SJSA1 (cell line): ENCODE data around the gene CDKAL1. TPM values are rescaled to one million over a fixed set of nuclear protein-coding genes. Genes with fewer than 3 reads are reported as not detected.

Experiments
- DNase-seq, 2 experiments: peaks; one replicate each; pipeline ENCODE4 v3.0.0-alpha.2; 2015 to 2020; ENCODE audit warnings: low spot score in 2 of 2, low read depth in 1 of 2
- H3K27ac ChIP-seq: fragments of 250-450 bp; sonication (Bioruptor Pico); 2 replicates; pipeline ENCODE4 v1.5.1; 2020; ENCODE audit warnings: mild to moderate bottlenecking, moderate library complexity
- H3K27me3 ChIP-seq: fragments of 250-450 bp; sonication (Bioruptor Pico); replicated peaks from 2 replicates; pipeline ENCODE4 v1.5.1; 2020; ENCODE audit warnings: mild to moderate bottlenecking, moderate library complexity
- H3K36me3 ChIP-seq: fragments of 250-450 bp; sonication (Bioruptor Pico); 2 replicates; pipeline ENCODE4 v1.5.1; 2020; ENCODE audit warnings: mild to moderate bottlenecking
- H3K4me1 ChIP-seq: fragments of 250-450 bp; sonication (Bioruptor Pico); replicated peaks from 2 replicates; pipeline ENCODE4 v1.6.1; 2021; ENCODE audit warnings: mild to moderate bottlenecking
- H3K4me3 ChIP-seq: fragments of 250-450 bp; sonication (Bioruptor Pico); 2 replicates; pipeline ENCODE4 v1.5.1; 2020; ENCODE audit warnings: mild to moderate bottlenecking
- H3K9me3 ChIP-seq: fragments of 250-450 bp; sonication (Bioruptor Pico); replicated peaks from 2 replicates; pipeline ENCODE4 v1.5.1; 2020; ENCODE audit warnings: mild to moderate bottlenecking
- total RNA-seq: library from RNA; depleted of rRNA; stranded (reverse); fragments of >200 nt; shearing (Covaris generic); gene quantifications from 2 replicates; pipeline ENCODE4 v1.2.3, GENCODE V29; 2014

The CDKAL1 gene
- total RNA-seq, 1 experiment from 2014 or later: 25.7 TPM

DNA sequence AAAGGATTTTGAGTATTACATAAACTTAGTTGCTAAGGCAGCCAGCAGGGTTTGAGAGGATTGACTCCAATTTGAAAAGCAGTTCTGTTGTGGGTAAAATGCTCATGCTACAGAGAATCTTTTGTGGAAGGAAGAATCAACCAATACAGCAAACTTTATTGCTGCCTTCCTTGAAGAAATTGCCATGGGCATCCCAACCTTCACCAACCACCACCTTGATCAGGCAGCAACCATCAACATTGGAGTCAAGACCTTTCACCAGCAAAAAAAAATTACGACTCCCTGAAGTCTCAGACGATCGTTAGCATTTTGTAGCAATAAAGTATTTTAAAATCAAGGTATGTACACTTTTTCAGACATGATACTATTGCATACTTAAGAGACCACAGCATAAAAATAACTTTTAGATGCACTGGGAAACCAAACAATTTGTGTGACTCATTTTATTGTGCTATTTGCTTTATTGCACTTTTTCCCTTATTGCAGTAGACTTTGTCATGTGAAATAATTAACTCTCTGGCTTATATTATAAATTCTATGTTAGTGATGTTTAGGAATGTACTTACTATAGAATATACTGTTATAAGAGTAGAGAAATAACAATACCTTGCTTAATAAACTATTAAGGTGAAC lies 390.8 kb downstream of the CDKAL1 start:
- Histone ChIP-seq H3K27ac (peak overlapping the region; percentile 47), H3K36me3 (no peaks in the 10 kb centered on the region), H3K4me1 (peaks cover 17% of the 10 kb centered on the region), H3K27me3 (no peaks in the 10 kb centered on the region), H3K4me3 (no peak overlapping the region), H3K9me3 (no peaks in the 10 kb centered on the region)
- DNase-seq: peak in 1 of 2 experiments; percentile 64

DNA sequence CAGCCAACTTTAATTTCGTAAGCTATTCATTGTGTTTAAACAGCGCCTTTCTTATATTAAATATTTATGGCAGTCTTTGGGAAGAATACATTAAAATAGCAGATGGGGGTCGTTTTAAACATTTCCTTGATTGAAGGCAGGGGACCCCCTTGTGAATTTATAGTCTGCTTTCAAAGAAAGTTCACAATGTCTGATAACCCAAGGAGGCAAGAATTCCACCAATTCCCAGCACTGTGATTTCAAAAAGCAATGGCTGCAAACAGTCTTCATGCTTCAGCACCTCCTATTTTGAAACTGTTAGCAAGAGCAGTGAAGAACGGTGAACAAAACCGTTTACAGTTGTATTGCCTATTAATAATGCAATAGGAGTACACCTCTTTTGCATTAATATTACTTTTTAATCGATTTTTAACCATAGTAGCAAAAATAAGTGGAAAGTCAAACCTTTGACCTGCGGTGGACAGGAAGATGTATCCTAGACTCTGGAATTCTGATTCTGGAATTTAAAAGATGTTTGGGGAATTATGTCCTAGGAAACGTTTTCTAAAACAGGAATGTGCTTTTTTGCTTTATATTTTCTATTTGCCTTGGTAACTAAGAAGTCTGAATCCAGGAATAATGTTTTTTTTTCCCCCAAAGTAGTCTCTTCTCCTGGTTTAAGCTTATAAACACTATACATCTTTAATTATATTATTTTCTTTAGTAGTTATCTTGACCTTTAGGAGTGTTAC lies 393.0 kb downstream of the CDKAL1 start:
- H3K36me3 ChIP-seq: no peaks in the 10 kb centered on the region
- no peak overlapping the region for H3K4me3 ChIP-seq
- no peaks in the 10 kb centered on the region for H3K27me3 ChIP-seq
- no peak for DNase-seq
- peaks cover 19% of the 10 kb centered on the region for H3K4me1 ChIP-seq
- no peak overlapping the region for H3K27ac ChIP-seq
- no peaks in the 10 kb centered on the region for H3K9me3 ChIP-seq

DNA sequence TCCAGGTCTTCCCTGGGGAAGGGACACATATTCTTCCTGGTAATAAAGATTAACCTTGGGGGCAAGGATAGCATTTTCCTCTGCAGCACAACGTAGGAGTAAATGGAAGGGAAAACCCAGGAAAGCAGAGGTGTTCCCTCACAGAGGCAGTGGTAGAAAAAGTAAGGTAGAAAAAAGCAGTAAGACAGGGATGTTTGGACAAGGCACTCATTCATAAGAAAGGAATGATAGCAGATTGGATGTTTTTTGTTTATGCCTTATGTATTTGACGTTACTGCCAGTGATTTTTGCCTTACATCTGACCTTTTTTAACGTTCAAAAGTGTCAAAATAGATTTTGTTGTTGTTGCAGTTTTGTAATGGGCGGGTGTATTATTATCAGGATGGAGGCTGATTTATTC lies 395.0 kb downstream of the CDKAL1 start:
- no peak for DNase-seq
- no peak overlapping the region for H3K4me3 ChIP-seq
- peaks cover 30% of the 10 kb centered on the region for H3K4me1 ChIP-seq
- H3K27me3 ChIP-seq: no peaks in the 10 kb centered on the region
- H3K9me3 ChIP-seq: no peaks in the 10 kb centered on the region; the same call in 1 of the 2 replicates
- no peak overlapping the region for H3K27ac ChIP-seq
- H3K36me3 ChIP-seq: no peaks in the 10 kb centered on the region

DNA sequence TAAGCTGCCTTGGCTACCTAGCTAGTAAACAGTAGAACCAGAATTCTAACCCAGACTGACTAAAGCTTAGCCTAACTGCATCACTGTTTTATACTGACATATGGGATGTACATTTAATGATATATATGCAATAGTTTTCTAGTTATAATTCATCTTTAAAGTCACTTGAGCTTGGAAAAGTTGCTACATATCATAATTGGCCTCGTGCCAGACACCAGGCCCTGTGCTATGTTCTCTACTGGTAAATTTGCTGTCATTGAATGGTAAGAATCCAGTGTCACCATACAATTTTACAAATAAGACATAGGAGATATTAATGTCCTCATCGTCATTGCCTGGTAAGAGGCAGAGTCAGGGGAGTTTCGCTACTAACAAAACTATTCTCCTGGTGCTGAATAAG lies 396.8 kb downstream of the CDKAL1 start:
- H3K36me3 ChIP-seq: no peaks in the 10 kb centered on the region
- no peaks in the 10 kb centered on the region; the same call in 1 of the 2 replicates for H3K9me3 ChIP-seq
- H3K27ac ChIP-seq: no peak overlapping the region
- H3K4me3 ChIP-seq: no peak overlapping the region
- DNase-seq: no peak
- H3K4me1 ChIP-seq: peaks cover 18% of the 10 kb centered on the region
- H3K27me3 ChIP-seq: no peaks in the 10 kb centered on the region

DNA sequence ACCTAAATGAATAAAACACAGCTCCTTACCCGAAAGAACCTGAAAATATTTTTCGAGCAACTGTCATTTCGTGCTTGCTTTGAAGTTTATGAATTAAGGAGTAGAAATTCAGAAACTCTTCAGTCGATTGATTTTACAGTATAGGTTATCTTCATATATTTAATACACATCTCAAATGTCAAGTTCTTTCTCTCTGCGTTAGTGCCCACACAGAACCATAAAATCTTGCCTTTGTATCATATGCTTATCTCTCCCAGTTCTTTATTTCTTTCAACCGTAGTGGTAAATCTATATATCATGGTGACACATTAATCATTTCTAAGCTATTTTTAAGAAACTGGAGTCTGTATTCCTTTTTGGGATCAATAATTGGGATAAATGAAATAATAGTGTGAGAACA lies 397.5 kb downstream of the CDKAL1 start:
- Histone ChIP-seq H3K4me1 (peaks cover 18% of the 10 kb centered on the region), H3K27ac (no peak overlapping the region), H3K9me3 (no peaks in the 10 kb centered on the region; the same call in 1 of the 2 replicates), H3K27me3 (no peaks in the 10 kb centered on the region), H3K36me3 (no peaks in the 10 kb centered on the region), H3K4me3 (no peak overlapping the region)
- DNase-seq: no peak

DNA sequence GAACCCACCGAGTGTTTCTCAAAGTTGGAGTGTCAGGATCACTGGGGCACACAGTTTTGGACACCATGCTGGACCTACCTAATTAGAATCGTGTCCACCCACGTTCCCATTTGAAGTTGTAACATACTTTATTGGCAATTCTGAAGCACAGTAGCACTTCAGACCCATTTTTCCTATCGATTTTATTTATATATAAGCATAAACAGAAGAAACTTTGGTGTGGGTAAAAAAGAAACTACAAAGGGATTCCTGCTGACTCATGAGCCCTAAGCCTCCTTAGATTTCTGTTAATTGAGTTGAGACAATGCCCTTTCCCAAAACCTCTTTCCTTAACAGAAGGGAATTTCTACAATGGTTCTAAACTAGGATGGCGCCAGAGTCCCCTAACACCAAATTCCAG lies 398.0 kb downstream of the CDKAL1 start:
- Histone ChIP-seq H3K4me3 (no peak overlapping the region), H3K27ac (0 out of 2 replicates have a peak overlapping the region, but pooled peaks have one; percentile 5), H3K36me3 (no peaks in the 10 kb centered on the region), H3K4me1 (peaks cover 18% of the 10 kb centered on the region), H3K9me3 (no peaks in the 10 kb centered on the region; the same call in 1 of the 2 replicates), H3K27me3 (no peaks in the 10 kb centered on the region)
- DNase-seq: no peak

DNA sequence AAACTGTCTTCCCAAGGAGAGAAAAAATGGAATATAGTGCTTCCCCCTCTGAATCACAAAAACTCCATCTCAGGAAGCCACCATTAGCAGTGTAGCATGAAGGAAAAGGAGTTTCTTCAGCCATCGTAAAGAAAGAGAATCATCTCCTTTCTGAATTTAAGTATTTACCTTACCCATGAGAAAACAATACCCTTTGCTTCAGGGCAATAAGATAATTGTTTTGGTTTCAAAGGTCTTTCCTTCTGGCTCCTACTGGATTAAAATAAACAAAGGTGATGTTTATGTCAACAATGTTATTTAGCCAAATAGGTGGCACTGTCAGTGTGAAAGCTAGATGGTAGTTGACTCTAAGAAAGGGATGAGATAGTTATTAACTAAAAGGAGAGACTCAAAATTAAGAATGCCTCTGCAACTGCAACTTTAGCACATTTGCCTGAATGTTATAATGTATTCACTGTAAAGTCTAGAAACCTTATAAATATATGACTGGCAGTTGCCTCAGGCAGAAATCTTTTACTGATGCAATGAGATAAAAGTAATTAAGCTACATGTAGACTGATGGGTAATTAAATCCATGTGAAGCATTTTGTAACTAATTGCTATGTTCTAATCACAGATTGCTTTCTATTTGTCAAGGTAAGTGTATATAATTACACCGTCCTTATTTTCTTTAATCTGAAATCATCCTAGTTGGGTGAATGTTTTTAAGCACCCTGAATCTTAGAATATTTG lies 399.0 kb downstream of the CDKAL1 start:
- 0 out of 2 replicates have a peak overlapping the region, but pooled peaks have one; percentile 5 for H3K27ac ChIP-seq
- H3K9me3 ChIP-seq: no peaks in the 10 kb centered on the region; the same call in 1 of the 2 replicates
- no peaks in the 10 kb centered on the region for H3K36me3 ChIP-seq
- peaks cover 18% of the 10 kb centered on the region for H3K4me1 ChIP-seq
- H3K4me3 ChIP-seq: no peak overlapping the region
- no peaks in the 10 kb centered on the region for H3K27me3 ChIP-seq
- no peak for DNase-seq

DNA sequence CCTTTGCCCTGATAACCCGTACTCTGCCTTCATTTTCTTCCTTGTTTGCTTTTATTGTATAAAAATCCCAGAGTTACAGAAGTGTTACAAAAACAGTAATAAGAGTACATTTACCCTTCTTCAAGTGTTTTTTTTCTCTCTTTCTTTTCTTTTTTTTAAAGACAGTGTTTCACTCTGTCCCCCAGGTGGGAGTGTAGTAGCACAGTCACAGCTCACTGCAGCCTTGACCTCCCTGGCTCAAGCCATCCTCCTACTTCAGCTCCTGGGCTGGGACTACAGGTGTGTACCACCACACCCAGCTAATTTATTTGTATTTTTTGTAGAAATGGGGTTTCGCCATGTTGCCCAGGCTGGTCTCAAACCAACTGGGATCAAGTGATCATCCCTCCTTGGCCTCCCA lies 402.7 kb downstream of the CDKAL1 start:
- H3K27me3 ChIP-seq: no peaks in the 10 kb centered on the region
- H3K36me3 ChIP-seq: no peaks in the 10 kb centered on the region
- H3K9me3 ChIP-seq: no peaks in the 10 kb centered on the region; the same call in 1 of the 2 replicates
- H3K4me1 ChIP-seq: peaks cover 13% of the 10 kb centered on the region
- no peak overlapping the region for H3K27ac ChIP-seq
- no peak for DNase-seq
- no peak overlapping the region for H3K4me3 ChIP-seq

DNA sequence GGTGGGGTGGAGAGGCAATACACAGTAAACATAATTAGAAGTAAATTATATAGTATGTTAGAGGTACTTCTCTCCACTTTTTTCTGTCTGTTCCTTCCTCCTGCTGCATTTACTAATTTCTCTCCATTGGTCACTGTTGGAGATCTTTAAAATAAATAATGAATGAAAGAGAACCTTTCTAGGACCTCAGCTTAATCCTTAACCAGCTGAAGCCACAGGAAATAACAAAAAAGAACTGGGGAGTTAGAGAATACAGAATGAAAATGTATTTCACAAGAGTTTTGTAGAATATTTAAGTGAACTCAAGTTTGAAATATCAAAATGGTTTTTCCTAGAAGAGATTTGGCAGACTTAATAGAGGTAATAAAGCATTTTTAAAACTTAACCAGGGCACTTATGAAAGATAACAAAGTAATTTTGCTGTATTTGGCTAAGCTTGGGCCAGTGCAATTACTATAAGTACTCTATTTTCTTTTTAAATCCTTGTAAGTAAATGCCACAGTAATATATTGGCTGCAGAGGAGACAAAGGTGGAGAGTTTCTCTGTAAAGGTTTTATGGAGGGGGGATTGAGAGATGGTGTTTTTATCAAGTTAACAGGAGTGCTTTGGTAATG lies 405.0 kb downstream of the CDKAL1 start:
- no peaks in the 10 kb centered on the region for H3K36me3 ChIP-seq
- no peaks in the 10 kb centered on the region for H3K4me1 ChIP-seq
- no peak overlapping the region for H3K27ac ChIP-seq
- H3K9me3 ChIP-seq: no peaks in the 10 kb centered on the region; the same call in 1 of the 2 replicates
- H3K4me3 ChIP-seq: no peak overlapping the region
- no peak for DNase-seq
- no peaks in the 10 kb centered on the region for H3K27me3 ChIP-seq

DNA sequence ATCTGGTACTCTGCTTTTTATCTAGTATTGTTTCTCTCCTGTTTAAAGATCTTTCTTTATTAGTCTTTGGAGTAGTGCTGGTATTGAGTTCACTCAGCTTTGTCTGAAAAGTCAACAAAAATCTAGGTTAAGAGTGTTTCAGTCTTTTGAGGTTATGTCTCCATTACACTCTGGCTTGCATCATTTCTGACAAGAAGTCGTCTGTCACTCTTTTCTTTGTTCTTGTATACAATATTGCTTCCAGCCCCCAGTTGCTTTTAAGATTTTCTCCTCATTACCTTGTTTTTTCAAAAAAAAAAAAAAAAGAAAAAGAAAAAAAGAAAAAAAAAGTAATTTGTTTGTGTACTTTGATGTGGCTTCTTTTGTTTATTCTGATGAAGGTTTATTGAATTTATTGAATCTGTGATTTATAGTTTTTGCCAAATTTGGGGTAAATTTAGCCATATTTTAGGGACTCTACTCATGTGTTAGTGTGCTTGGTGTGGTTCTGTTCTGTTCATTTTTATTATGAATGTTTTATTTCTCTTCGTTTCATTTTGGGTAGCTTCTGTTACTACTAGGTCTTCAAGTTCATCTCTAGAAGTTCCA lies 408.9 kb downstream of the CDKAL1 start:
- no peaks in the 10 kb centered on the region for H3K9me3 ChIP-seq
- DNase-seq: no peak
- no peaks in the 10 kb centered on the region for H3K36me3 ChIP-seq
- H3K27me3 ChIP-seq: no peaks in the 10 kb centered on the region
- no peak overlapping the region for H3K4me3 ChIP-seq
- H3K27ac ChIP-seq: no peak overlapping the region
- no peaks in the 10 kb centered on the region for H3K4me1 ChIP-seq

DNA sequence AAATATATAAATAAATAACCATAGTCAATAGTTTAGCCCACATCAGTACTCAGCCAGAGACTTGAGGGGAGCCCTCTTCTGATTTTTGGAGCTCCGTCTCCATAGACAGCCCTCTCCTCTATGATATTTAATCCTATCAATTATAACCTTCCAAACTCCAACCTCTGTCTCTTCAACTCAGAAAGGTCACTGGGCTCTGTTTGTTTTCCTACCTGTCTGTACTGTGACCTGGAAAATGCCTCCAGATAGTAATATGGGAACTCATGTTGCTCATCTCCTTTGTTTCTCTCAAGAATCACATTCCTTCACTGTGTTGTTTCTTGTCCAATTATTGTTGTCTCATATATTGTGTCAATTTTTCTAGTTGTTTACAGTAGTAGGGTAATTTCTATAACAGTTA lies 409.7 kb downstream of the CDKAL1 start:
- Histone ChIP-seq H3K4me1 (no peaks in the 10 kb centered on the region), H3K27ac (no peak overlapping the region), H3K27me3 (no peaks in the 10 kb centered on the region), H3K4me3 (no peak overlapping the region), H3K36me3 (no peaks in the 10 kb centered on the region), H3K9me3 (no peaks in the 10 kb centered on the region)
- DNase-seq: no peak

DNA sequence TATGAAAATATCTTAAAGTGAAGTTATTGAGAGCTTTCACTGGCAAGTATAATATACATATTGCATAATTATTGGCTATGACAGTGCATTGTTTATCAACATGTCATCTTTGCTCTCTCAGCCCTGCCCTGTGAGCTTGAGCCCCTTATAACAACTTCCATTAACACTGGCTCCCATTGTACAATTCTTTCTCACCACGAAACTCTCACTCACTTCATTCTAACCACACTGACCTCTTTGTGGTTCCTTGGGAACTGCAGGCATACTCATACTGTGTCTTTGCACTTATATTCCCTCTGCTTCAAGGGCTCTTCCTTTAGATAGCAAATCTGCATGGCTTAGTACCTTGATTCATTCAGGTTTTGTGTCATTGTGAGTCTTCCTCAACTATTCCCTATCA lies 411.8 kb downstream of the CDKAL1 start:
- no peak for DNase-seq
- no peak overlapping the region for H3K4me3 ChIP-seq
- no peaks in the 10 kb centered on the region for H3K27me3 ChIP-seq
- no peaks in the 10 kb centered on the region for H3K4me1 ChIP-seq
- no peaks in the 10 kb centered on the region for H3K36me3 ChIP-seq
- H3K27ac ChIP-seq: no peak overlapping the region
- H3K9me3 ChIP-seq: no peaks in the 10 kb centered on the region

DNA sequence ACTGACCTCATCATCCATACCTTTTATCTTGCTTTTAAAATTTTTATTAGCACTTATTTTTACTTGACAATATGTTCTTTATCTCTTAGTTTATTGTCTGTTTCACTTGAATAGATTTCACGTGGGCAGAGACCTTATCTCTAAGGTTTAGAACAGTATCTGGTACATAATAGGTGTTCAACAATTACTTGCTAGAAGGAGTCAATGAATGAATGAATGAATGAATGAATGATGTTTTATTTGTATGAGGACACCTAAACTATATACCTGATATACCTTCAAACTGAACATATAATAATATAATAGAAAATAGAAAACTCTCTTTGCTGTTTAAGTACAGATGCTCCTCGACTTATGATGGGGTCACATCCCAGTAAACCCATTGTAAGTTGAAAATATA lies 412.6 kb downstream of the CDKAL1 start:
- H3K4me3 ChIP-seq: no peak overlapping the region
- no peaks in the 10 kb centered on the region for H3K27me3 ChIP-seq
- no peak overlapping the region for H3K27ac ChIP-seq
- H3K9me3 ChIP-seq: no peaks in the 10 kb centered on the region
- no peaks in the 10 kb centered on the region for H3K4me1 ChIP-seq
- no peaks in the 10 kb centered on the region for H3K36me3 ChIP-seq
- no peak for DNase-seq
